Measurements from ENCODE around the gene BSN.

The BSN gene

DNA sequence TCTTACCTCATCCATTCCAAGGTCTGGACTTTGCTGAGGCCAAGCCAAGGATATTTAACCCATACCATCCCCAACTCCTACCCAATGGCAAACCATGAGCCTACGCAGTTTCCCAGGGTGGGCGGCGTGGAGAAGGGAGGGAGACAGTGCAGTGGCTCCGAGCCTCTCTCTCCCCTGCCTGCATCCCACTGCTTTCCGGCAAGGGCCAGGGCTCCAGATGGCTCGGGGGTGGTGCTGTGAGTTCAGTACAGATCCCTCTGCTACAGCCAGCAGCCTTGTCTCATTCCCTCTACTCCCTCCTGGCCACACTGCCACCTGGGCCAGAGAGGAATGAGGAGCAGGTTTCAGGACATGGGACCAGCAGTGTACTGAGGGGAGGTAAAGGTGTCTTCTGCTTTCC is 75.6 kb downstream of the BSN start:
- H3K27ac ChIP-seq (ENCODE audit: low read length) = no peak overlapping the region
- TF ChIP-seq EZH2phosphoT487 (IDR thresholded peaks at IDR 0.05; ENCODE audit: low read depth) (no peak), CTCF (IDR thresholded peaks at IDR 0.05; ENCODE audit: low read depth, low read length) (no peak)
- no peaks in the 10 kb centered on the region for H3K79me2 ChIP-seq (ENCODE audit: low read length)
- no peaks in the 10 kb centered on the region for H3K27me3 ChIP-seq (ENCODE audit: low read depth, low read length)
- H2AFZ ChIP-seq (ENCODE audit: low read depth, low read length) = no peak overlapping the region
- H3K9ac ChIP-seq (ENCODE audit: low read length) = no peak overlapping the region
- peaks cover 5% of the 10 kb centered on the region; the same call in 1 of the 2 replicates for H3K4me1 ChIP-seq (ENCODE audit: low read length)
- no peaks in the 10 kb centered on the region for H3K36me3 ChIP-seq (replicated peaks; ENCODE audit: low read depth, low read length)
- H3K4me2 ChIP-seq (ENCODE audit: low read length) = no peak overlapping the region
- no peaks in the 10 kb centered on the region for H4K20me1 ChIP-seq (ENCODE audit: insufficient read depth, low read length)
- no peaks in the 10 kb centered on the region for H3K9me3 ChIP-seq (ENCODE audit: insufficient read depth, low read length)
- no peak overlapping the region for H3K4me3 ChIP-seq (ENCODE audit: low read length)

DNA sequence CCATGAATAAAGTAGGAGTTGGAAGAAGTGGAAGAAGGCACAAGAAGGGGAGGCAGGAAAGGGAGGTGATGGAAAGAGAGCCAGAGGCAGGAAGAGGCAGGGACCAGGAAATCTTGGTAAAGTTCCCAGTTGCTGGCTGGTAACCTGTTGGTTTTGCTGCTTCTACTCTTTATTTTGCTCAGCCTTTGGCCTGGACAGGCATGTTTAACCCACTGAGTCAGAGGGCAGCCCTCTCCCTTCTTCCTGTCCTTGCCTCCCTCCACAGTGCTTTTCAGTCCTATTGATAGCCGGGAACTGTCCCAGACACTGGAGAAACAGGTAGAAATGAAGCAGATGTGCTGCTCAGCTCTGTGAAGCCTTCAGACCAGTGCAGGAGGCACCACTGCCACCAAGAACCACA is 76.5 kb downstream of the BSN start:
- H3K9me3 ChIP-seq (ENCODE audit: insufficient read depth, low read length) = no peaks in the 10 kb centered on the region

GRCh38 chr3:49634736-49635135 is 80.5 kb downstream of the BSN start:
- TF ChIP-seq EZH2phosphoT487 (IDR thresholded peaks at IDR 0.05; ENCODE audit: low read depth) (no peak), CTCF (IDR thresholded peaks at IDR 0.05; ENCODE audit: low read depth, low read length) (no peak)
- H3K4me1 ChIP-seq (ENCODE audit: low read length) = no peaks in the 10 kb centered on the region
- H3K27ac ChIP-seq (ENCODE audit: low read length) = no peak overlapping the region

More for the DNA sequence above, 76.5 kb downstream of the BSN start:
- H3K27ac ChIP-seq (ENCODE audit: low read length) = no peak overlapping the region
- no peaks in the 10 kb centered on the region for H4K20me1 ChIP-seq (ENCODE audit: insufficient read depth, low read length)
- no peaks in the 10 kb centered on the region for H3K79me2 ChIP-seq (ENCODE audit: low read length)
- no peaks in the 10 kb centered on the region for H3K36me3 ChIP-seq (replicated peaks; ENCODE audit: low read depth, low read length)
- peaks cover 5% of the 10 kb centered on the region; the same call in 1 of the 2 replicates for H3K4me1 ChIP-seq (ENCODE audit: low read length)
- H3K4me3 ChIP-seq (ENCODE audit: low read length) = no peak overlapping the region
- TF ChIP-seq EZH2phosphoT487 (IDR thresholded peaks at IDR 0.05; ENCODE audit: low read depth) (no peak), CTCF (IDR thresholded peaks at IDR 0.05; ENCODE audit: low read depth, low read length) (no peak)
- H2AFZ ChIP-seq (ENCODE audit: low read depth, low read length) = no peak overlapping the region
- H3K27me3 ChIP-seq (ENCODE audit: low read depth, low read length) = no peaks in the 10 kb centered on the region
- H3K4me2 ChIP-seq (ENCODE audit: low read length) = no peak overlapping the region
- H3K9ac ChIP-seq (ENCODE audit: low read length) = no peak overlapping the region

DNA sequence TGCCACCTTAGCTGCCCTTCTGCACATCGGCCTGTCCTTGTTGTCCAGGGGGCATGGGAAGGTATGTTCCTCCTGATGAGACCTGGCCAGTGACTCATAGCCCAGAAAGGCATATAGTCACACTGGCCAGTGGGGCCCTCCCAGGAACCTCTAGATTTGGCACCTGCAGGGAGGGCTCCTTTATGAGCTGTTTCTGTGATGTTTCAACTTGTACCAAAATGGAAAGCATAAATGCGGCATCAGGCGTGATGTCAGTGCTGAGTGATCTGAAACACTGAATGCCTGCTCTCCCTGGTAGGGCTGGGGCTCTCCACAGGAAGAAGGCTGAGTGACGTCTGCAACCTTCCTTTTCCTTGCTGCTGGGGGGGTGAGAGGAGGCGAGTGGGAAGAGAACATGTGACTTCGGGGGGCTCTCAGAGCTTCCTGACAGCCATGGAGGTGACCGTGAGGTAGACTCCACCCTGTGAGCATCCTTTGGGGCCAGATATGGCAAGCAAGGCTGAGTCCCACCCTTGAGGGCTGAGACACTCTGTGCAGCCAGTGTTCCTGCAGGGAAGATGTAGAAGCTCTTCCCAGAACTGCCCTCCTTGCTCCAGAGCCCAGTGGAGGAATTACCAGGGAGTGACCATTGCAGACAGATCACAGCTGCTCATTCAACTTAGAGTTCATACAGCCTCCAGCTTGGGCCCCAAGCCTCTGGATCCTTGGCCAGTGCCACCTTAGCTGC is 82.8 kb downstream of the BSN start:
- Histone ChIP-seq H3K79me2 (ENCODE audit: low read length) (no peaks in the 10 kb centered on the region), H3K27ac (ENCODE audit: low read length) (no peak overlapping the region), H3K9ac (ENCODE audit: low read length) (no peak overlapping the region), H3K36me3 (replicated peaks; ENCODE audit: low read depth, low read length) (no peaks in the 10 kb centered on the region), H3K4me1 (ENCODE audit: low read length) (no peaks in the 10 kb centered on the region), H3K27me3 (ENCODE audit: low read depth, low read length) (no peaks in the 10 kb centered on the region), H3K4me2 (ENCODE audit: low read length) (no peak overlapping the region), H3K9me3 (ENCODE audit: insufficient read depth, low read length) (no peaks in the 10 kb centered on the region), H2AFZ (ENCODE audit: low read depth, low read length) (no peak overlapping the region), H3K4me3 (ENCODE audit: low read length) (no peak overlapping the region), H4K20me1 (ENCODE audit: insufficient read depth, low read length) (no peaks in the 10 kb centered on the region)
- TF ChIP-seq CTCF (IDR thresholded peaks at IDR 0.05; ENCODE audit: low read depth, low read length) (no peak), EZH2phosphoT487 (IDR thresholded peaks at IDR 0.05; ENCODE audit: low read depth) (no peak)

More at GRCh38 chr3:49634736-49635135, 80.5 kb downstream of the BSN start:
- Histone ChIP-seq H4K20me1 (ENCODE audit: insufficient read depth, low read length) (no peaks in the 10 kb centered on the region), H3K9me3 (ENCODE audit: insufficient read depth, low read length) (no peaks in the 10 kb centered on the region), H3K4me3 (ENCODE audit: low read length) (no peak overlapping the region), H3K9ac (ENCODE audit: low read length) (no peak overlapping the region), H2AFZ (ENCODE audit: low read depth, low read length) (no peak overlapping the region), H3K27me3 (ENCODE audit: low read depth, low read length) (no peaks in the 10 kb centered on the region), H3K36me3 (replicated peaks; ENCODE audit: low read depth, low read length) (no peaks in the 10 kb centered on the region), H3K79me2 (ENCODE audit: low read length) (no peaks in the 10 kb centered on the region), H3K4me2 (ENCODE audit: low read length) (no peak overlapping the region)

All from OCI-LY3 (cell line).